GM03348 (cell line): ENCODE results near the gene TAX1BP1.
"Not testable (repeated sequence)": the region's sequence is repeated elsewhere in the genome, so short reads cannot be mapped to it uniquely, and the experiment has no call there.

Experiments used
- DNase-seq: peaks from one replicate; pipeline ENCODE4 v3.0.0; 2012; ENCODE audit warnings: low spot score

Gene TAX1BP1

GRCh38 chr7:27739301-27739908, 557 bp upstream of the TAX1BP1 start:
- DNase-seq = peak; percentile 58

- DNase-seq = peak; percentile 84
Observed at GRCh38 chr7:27740449-27741086, 606 bp downstream of the TAX1BP1 start.

- not testable (repeated sequence) for DNase-seq
Observed at GRCh38 chr7:27742091-27742710, 2.2 kb downstream of the TAX1BP1 start.

GRCh38 chr7:27745064-27745583, 5.2 kb downstream of the TAX1BP1 start:
- DNase-seq = peak; percentile 54

- no peak for DNase-seq
Observed at GRCh38 chr7:27746486-27746885, 6.5 kb downstream of the TAX1BP1 start.

- peak; percentile 8 for DNase-seq
Observed at GRCh38 chr7:27746978-27747377, 7.0 kb downstream of the TAX1BP1 start.

- DNase-seq = no peak
Observed at GRCh38 chr7:27747589-27748368, 7.8 kb downstream of the TAX1BP1 start.

- DNase-seq = no peak
Observed at GRCh38 chr7:27750316-27750715, 10.4 kb downstream of the TAX1BP1 start.

- DNase-seq = no peak
Observed at GRCh38 chr7:27751888-27752660, 12.1 kb downstream of the TAX1BP1 start.

GRCh38 chr7:27753863-27754262, 13.9 kb downstream of the TAX1BP1 start:
- DNase-seq = no peak

GRCh38 chr7:27756298-27756697, 16.3 kb downstream of the TAX1BP1 start:
- no peak for DNase-seq

GRCh38 chr7:27759491-27759890, 19.5 kb downstream of the TAX1BP1 start:
- no peak for DNase-seq

- no peak for DNase-seq
Observed at GRCh38 chr7:27762062-27762461, 22.1 kb downstream of the TAX1BP1 start.

GRCh38 chr7:27763983-27764508, 24.1 kb downstream of the TAX1BP1 start:
- DNase-seq = no peak

GRCh38 chr7:27765841-27766240, 25.9 kb downstream of the TAX1BP1 start:
- DNase-seq = no peak

GRCh38 chr7:27767374-27767773, 27.4 kb downstream of the TAX1BP1 start:
- DNase-seq = peak; percentile 12

- DNase-seq = no peak
Observed at GRCh38 chr7:27771111-27771510, 31.1 kb downstream of the TAX1BP1 start.

- peak; percentile 33 for DNase-seq
Observed at GRCh38 chr7:27774717-27775328, 34.9 kb downstream of the TAX1BP1 start.

GRCh38 chr7:27775782-27776181, 35.8 kb downstream of the TAX1BP1 start:
- no peak for DNase-seq

GRCh38 chr7:27777662-27778061, 37.7 kb downstream of the TAX1BP1 start:
- no peak for DNase-seq

- DNase-seq = no peak
Observed at GRCh38 chr7:27779873-27780272, 39.9 kb downstream of the TAX1BP1 start.
